ENCODE data around the gene ATCAY.
A peak's percentile ranks its signal among the peaks of the same experiment; 100 is the strongest.

The ATCAY gene

GRCh38 chr19:3880471-3881271, at the start of gene ATCAY:
Gene ATCAY (plus strand): TSS chr19:3880685. CDS start chr19:3885768, 5,083 bp downstream.
- DNase-seq: peak; percentile 87

- DNase-seq: no peak
Measured at GRCh38 chr19:3831601-3832000, 48.9 kb upstream of the ATCAY start.

- DNase-seq: no peak
Measured at GRCh38 chr19:3832001-3832400, 48.5 kb upstream of the ATCAY start.

DNA sequence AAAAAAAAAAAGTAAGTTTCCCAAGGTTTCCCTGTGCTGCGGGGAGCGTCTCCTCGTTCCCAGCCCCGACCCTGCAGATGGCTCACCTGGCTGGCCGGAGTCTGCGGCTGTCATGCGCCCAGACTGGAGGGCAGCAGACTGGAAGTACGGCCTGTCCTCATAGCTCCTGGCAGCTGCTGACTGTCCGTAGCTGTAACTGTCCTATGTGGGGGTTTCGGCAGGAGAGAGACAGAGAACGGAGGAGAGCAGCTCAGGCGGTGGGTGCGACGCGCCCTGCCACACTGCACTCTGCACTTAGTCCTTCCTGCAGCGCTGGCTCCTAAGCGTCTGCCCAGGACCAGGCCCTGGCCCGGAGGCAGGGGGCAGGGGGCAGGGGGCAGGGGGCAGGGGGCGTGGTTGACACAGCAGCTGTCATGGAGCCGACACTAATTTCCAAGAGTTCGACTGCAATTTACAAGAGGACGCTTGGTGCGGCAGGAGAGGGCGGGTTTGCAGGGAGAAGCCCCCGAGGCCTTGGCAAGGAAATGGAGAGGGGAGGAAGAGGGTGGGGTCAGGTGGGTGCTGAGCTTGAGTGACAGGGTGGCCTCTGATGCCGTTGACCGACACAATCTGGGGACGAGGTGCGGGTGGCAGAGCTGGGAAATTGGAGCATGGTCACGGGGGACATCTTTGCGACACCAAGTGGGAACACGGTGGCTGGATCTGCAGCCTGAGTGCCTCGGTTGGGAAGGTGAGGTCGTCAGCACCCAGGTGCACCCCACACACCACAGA, 46.7 kb upstream of the ATCAY start:
- DNase-seq: no peak

- no peak for DNase-seq
Measured at GRCh38 chr19:3834349-3835054, 46.0 kb upstream of the ATCAY start.

- DNase-seq: no peak
Measured at GRCh38 chr19:3835055-3835435, 45.4 kb upstream of the ATCAY start.

- DNase-seq: no peak
Measured at GRCh38 chr19:3836887-3837286, 43.6 kb upstream of the ATCAY start.

DNA sequence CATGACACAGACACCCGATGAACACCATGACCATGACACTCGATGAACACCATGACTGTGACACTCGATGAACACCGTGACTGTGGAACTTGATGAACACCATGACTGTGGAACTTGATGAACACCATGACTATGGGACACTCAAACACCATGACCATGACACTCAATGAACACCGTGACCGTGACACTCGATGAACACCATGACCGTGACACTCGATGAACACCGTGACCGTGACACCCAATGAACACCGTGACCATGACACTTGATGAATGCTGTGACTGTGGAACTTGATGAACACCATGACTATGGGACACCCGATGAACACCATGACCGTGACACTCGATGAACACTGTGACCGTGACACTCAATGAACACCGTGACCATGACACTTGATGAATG, 43.2 kb upstream of the ATCAY start:
- no peak for DNase-seq

DNA sequence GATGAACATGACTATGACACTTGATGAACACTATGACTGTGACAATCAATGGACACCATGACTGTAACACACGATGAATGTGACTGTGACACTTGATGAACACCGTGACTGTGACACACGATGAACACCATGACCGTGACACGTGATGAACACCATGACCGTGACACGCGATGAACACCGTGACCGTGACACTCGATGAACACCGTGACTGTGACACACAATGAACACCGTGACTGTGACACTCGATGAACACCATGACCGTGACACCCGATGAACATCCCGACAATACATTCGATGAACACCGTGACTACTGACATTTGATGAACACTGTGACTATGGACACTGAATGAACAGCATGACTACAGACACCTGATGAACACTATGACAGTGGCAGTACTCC, 42.6 kb upstream of the ATCAY start:
- no peak for DNase-seq

- no peak for DNase-seq
Measured at GRCh38 chr19:3838661-3839060, 41.8 kb upstream of the ATCAY start.

DNA sequence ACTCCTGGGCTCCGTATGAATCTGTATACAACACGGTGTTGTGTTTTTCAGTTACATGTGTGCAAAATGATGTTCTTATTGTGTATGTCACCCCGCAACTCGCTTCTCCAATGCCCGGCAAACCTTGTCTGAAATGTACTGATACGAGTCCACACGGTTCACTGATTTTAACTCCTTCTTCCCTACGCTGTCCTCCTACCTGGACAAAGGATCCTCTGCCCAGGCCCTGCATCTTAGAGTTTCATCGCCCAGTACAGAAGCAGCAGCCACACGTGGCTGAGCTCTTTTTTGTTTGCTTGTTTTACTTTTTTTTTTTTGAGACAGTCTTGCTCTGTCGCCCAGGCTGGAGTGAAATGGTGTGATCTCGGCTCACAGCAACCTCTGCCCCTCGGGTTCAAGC, 40.5 kb upstream of the ATCAY start:
- DNase-seq: no peak

DNA sequence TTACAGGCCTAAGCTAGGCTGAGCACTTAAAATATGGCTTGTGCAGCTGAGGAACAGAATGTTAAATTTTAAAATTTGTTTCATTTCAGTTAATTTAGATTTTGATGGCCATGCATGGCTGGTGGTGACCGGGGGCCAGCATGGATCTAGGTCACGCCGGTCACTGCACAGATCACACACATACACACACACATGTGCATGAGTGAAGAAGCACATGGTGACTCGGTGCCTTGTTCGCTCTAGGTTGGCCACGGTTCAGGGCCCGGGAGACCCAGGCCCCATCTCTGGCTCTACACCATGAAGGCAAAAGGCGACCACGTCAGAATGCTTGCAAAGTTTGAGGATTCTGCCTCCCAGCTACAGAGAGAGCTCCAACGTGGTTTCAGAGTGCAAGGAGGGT, 39.7 kb upstream of the ATCAY start:
- DNase-seq: no peak

DNA sequence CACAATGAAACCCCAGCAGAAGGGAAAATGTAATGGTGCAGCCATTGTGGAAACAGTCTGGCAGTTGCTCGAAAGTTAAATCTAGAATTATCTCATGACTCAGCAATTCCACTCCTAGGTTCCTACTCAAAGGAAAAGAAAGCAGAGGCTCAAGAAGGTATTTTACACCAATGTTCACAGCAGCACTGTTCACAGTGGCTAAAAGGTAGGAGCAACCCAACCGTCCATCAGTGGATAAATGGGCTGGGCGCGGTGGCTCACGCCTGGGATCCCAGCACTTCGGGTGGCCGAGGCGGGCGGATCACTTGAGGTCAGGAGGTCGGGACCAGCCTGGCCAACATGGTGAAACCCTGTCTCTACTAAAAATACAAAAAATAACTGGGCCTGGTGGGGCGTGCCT, 37.5 kb upstream of the ATCAY start:
- no peak for DNase-seq

DNA sequence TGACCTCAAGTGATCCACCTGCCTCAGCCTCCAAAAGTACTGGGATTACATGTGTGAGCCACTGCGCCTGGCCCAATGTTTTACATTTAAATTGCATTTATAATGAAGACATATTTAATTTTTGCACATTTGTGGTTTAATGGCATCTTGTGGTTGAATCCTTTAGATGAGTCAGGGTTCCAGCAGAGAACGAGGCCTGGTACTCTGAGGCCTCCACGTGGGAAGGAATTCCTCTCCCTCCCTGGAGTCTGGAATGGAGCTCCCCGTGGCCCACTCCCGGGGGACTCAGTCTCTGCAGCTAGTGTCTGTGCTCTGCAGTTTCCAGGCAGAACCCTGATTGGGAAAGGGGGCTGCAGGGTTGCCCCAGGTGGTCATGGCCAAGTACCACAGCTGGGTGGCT, 35.9 kb upstream of the ATCAY start:
- DNase-seq: no peak

- DNase-seq: no peak
Measured at GRCh38 chr19:3849092-3849491, 31.4 kb upstream of the ATCAY start.

DNA sequence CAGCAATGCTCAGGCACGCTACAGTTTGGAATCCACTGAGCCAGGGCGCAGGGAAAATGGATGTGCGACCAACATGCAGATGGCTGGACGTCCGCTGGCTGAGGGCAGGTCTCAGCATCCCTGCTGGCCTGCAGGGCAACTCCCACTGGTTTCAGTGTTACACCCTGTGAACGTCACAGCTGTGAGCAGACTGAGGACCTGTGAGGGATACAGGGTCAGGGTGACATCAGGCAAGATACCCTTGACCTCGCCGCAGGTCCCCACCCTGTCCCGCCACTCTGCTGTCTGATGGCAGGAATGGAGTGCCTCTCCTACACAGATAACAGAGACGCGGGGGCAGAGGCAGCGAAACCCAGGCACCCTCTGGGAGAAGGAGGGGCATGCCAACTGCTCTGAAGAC, 30.7 kb upstream of the ATCAY start:
- no peak for DNase-seq

DNA sequence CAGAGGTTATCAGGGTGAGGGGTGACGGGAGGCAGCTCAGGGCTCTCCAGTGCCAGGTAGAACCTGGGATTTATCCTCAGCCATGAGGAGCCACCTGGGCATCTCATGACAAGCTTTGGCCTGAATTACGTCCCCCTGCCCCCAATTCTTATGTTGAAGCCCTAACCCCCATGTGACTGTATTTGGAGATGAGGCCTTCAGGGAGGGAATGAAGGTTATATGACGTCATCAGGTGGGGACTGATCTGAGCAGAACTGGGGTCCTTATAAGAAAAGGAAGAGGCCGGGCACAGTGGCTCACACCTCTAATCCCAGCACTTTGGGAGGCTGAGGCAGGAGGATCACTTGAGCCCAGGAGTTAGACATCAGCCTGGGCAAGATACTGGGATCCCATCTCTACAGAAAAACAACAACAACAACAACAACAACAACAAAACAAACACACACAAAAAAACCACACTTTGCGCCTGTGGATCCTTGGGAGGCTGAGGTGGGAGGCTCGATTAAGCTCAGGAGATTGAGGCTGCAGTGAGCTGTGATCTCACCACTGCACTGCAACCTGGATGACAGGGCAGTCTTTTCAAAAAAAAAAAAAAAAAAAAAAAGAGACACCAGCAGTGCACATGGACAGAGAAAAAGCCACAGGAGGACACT, 30.0 kb upstream of the ATCAY start:
- DNase-seq: no peak

GRCh38 chr19:3851254-3852176, 29.0 kb upstream of the ATCAY start:
- no peak for DNase-seq

- DNase-seq: no peak
Measured at GRCh38 chr19:3852177-3852511, 28.3 kb upstream of the ATCAY start.

- no peak for DNase-seq
Measured at GRCh38 chr19:3852614-3853254, 27.8 kb upstream of the ATCAY start.

DNA sequence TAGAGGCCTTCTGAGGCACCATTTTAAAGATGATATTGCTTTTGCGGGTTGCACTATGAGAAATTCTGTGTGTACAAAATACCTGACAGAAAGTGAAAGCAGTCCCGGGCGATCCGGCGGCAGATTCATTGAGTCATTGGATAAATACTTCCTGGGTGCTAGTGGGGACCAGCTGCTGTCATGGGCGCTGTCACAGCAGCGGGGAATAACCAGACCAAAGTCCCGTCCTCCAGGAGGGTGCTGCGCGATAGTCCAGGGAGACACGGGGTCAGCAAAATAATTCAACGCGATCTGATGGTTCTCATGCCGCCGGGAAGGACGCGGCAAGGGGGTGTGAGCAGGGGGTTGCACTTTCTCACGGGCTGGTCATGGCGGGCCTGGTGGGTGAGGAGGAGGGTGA, 25.2 kb upstream of the ATCAY start:
- no peak for DNase-seq

All from NCI-H1105 (cell line).